Measurements from ENCODE around the gene STAT4. TPM values are rescaled to one million over a fixed set of nuclear protein-coding genes. Genes with fewer than 3 reads are reported as not detected.

The STAT4 gene
- total RNA-seq, 4 donors from 2014 or later: 0.31 to 1.0 (median 0.73) TPM; not detected in 1

DNA sequence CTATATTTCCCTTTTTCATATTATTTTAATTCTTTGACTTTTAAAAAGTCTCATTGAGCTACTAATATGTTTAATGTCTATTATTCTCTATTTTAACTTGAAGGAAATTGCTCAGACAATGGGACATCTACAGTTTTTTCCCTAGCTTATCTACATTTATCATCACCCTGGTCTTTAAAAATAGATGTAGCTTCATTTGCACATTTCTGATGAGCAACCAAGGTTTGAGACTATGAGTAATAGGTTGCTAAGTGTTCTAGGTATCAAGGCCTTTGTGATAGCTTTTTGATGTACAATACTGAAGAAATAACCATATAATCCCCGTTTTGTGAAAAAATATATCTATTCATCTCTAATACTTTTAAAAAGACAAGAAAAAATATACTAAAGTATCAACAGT, 47.0 kb downstream of the STAT4 start:
- no peak for ATAC-seq
- no peaks in the 10 kb centered on the region for H3K4me1 ChIP-seq
- intact Hi-C loops (cut with DNase I; ENCODE audit: low total_unique reads) (no loop called here), in situ Hi-C loops (cut with MboI; ENCODE audit: low sequenced_read_pairs in 4 of 4) (no loop called here)
- no peaks in the 10 kb centered on the region for H3K9me3 ChIP-seq
- no peak for DNase-seq
- no peak overlapping the region for H3K4me3 ChIP-seq
- TF ChIP-seq, protein P1, sequence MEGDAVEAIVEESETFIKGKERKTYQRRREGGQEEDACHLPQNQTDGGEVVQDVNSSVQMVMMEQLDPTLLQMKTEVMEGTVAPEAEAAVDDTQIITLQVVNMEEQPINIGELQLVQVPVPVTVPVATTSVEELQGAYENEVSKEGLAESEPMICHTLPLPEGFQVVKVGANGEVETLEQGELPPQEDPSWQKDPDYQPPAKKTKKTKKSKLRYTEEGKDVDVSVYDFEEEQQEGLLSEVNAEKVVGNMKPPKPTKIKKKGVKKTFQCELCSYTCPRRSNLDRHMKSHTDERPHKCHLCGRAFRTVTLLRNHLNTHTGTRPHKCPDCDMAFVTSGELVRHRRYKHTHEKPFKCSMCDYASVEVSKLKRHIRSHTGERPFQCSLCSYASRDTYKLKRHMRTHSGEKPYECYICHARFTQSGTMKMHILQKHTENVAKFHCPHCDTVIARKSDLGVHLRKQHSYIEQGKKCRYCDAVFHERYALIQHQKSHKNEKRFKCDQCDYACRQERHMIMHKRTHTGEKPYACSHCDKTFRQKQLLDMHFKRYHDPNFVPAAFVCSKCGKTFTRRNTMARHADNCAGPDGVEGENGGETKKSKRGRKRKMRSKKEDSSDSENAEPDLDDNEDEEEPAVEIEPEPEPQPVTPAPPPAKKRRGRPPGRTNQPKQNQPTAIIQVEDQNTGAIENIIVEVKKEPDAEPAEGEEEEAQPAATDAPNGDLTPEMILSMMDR (IDR thresholded peaks at IDR 0.05 in 4 of 5, conservative IDR thresholded peaks at IDR 0.05 in 1 of 5): no peak
- TF ChIP-seq POLR2A (IDR thresholded peaks at IDR 0.05): no peak
- H3K27ac ChIP-seq: no peak overlapping the region
- H3K27me3 ChIP-seq: no peaks in the 10 kb centered on the region
- H3K36me3 ChIP-seq: no peaks in the 10 kb centered on the region

DNA sequence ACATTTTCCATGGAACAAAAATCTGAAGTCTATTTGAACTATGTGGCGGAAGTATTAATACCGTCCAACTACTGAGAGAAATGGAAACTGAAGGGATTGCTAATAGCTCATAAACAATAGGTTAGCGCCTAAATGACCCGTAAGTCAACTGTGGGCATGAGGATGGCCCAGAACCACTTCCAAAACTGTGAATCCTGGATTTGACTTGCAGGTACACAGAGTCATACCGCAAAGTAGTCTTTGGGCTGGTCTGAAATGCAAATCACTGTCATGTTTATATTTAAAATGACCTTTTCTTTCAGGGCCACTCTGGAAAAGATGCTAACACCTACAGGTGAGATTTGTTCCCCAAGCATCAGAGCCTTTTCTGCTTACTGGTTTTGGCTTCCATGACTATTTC, 50.6 kb downstream of the STAT4 start:
- H3K27ac ChIP-seq: no peak overlapping the region
- H3K36me3 ChIP-seq: no peaks in the 10 kb centered on the region
- DNase-seq (no peak), ATAC-seq (no peak)
- no peaks in the 10 kb centered on the region for H3K4me1 ChIP-seq
- in situ Hi-C loops (cut with MboI; ENCODE audit: low sequenced_read_pairs in 4 of 4) (no loop called here), intact Hi-C loops (cut with DNase I; ENCODE audit: low total_unique reads) (no loop called here)
- no peak overlapping the region for H3K4me3 ChIP-seq
- no peaks in the 10 kb centered on the region for H3K27me3 ChIP-seq
- H3K9me3 ChIP-seq: no peaks in the 10 kb centered on the region
- TF ChIP-seq, protein P1 (IDR thresholded peaks at IDR 0.05 in 4 of 5, conservative IDR thresholded peaks at IDR 0.05 in 1 of 5): no peak
- TF ChIP-seq POLR2A (IDR thresholded peaks at IDR 0.05): no peak

DNA sequence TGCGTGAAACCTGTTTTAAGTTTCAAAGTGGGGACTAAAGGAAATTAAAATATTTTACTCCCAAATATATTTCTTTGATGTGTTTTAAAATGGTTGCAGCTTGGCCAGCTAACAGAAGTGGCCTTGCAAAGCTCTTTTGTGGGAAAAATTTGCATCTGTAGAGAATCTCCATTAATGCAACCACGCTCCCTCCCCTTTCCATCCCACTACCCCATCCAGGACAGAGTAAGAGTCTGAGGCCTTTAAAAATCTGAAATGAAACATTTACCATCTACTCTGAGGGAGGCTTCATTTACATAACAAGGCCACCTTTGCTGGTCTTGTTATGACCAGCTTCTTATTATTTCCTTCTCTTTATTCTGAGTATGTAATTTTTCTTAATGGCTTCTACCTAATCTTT, 63.5 kb downstream of the STAT4 start:
- TF ChIP-seq, protein P1 (IDR thresholded peaks at IDR 0.05 in 4 of 5, conservative IDR thresholded peaks at IDR 0.05 in 1 of 5): no peak
- TF ChIP-seq POLR2A (IDR thresholded peaks at IDR 0.05): no peak
- Histone ChIP-seq H3K36me3 (no peaks in the 10 kb centered on the region), H3K4me1 (no peaks in the 10 kb centered on the region), H3K27ac (no peak overlapping the region), H3K4me3 (no peak overlapping the region), H3K27me3 (no peaks in the 10 kb centered on the region), H3K9me3 (no peaks in the 10 kb centered on the region)
- in situ Hi-C loops (cut with MboI; ENCODE audit: low sequenced_read_pairs in 4 of 4): no loop called here
- intact Hi-C loops (cut with DNase I; ENCODE audit: low total_unique reads): no loop called here
- ATAC-seq (no peak), DNase-seq (no peak)

DNA sequence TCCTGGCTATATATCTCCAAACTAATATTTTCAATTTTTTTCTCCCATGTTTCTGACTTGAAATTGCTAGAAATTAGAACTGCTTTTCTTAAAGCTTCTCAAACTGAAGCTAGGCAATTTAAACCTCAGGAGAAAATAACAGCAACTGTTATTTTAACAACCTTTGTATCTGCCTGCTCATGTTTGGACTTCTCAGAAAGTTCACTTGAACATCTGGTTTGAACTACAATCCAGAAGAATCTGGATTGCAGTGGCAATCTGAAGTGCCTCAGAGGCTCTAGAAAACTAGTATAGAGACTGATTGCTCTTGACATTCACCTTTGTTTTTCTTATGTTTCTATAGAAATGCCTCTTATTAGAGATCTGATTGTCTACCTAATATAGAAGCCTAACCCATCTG, 64.1 kb downstream of the STAT4 start:
- H3K27ac ChIP-seq: no peak overlapping the region
- in situ Hi-C loops (cut with MboI; ENCODE audit: low sequenced_read_pairs in 4 of 4): no loop called here
- no peaks in the 10 kb centered on the region for H3K9me3 ChIP-seq
- H3K36me3 ChIP-seq: no peaks in the 10 kb centered on the region
- no peaks in the 10 kb centered on the region for H3K4me1 ChIP-seq
- H3K27me3 ChIP-seq: no peaks in the 10 kb centered on the region
- ATAC-seq (no peak), DNase-seq (no peak)
- intact Hi-C loops (cut with DNase I; ENCODE audit: low total_unique reads): no loop called here
- TF ChIP-seq, protein P1 (IDR thresholded peaks at IDR 0.05 in 4 of 5, conservative IDR thresholded peaks at IDR 0.05 in 1 of 5): no peak
- TF ChIP-seq POLR2A (IDR thresholded peaks at IDR 0.05): no peak
- H3K4me3 ChIP-seq: no peak overlapping the region

DNA sequence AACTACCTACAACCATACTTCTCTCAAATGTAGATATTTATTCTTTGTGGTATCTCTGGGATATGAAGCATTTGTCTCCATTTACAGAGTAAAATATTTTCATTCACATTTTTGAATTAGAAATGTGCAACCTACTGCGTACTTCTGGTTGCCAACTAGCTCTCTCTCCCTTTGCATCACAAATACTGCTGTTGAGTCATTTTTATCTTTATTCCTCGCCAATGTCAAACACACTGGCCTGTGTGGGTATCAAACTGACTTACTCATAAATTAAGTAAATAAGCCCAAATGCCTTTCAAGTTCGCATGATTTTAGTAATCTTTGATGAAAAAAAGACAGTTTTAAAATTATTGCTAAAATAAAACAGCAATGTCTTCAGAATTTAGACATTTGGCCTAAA, 67.3 kb downstream of the STAT4 start:
- no peaks in the 10 kb centered on the region for H3K4me1 ChIP-seq
- H3K36me3 ChIP-seq: no peaks in the 10 kb centered on the region
- H3K27ac ChIP-seq: no peak overlapping the region
- ATAC-seq (no peak), DNase-seq (no peak)
- intact Hi-C loops (cut with DNase I; ENCODE audit: low total_unique reads): no loop called here
- TF ChIP-seq, protein P1 (IDR thresholded peaks at IDR 0.05 in 4 of 5, conservative IDR thresholded peaks at IDR 0.05 in 1 of 5): no peak
- TF ChIP-seq POLR2A (IDR thresholded peaks at IDR 0.05): no peak
- no peak overlapping the region for H3K4me3 ChIP-seq
- H3K9me3 ChIP-seq: no peaks in the 10 kb centered on the region
- no peaks in the 10 kb centered on the region for H3K27me3 ChIP-seq
- in situ Hi-C loops (cut with MboI; ENCODE audit: low sequenced_read_pairs in 4 of 4): no loop called here

All from gastrocnemius medialis (tissue), 4 donors.